Measurements from ENCODE around the gene NPY4R2.
"Not testable (repeated sequence)": the region's sequence is repeated elsewhere in the genome, so short reads cannot be mapped to it uniquely, and the experiment has no call there.

DNA sequence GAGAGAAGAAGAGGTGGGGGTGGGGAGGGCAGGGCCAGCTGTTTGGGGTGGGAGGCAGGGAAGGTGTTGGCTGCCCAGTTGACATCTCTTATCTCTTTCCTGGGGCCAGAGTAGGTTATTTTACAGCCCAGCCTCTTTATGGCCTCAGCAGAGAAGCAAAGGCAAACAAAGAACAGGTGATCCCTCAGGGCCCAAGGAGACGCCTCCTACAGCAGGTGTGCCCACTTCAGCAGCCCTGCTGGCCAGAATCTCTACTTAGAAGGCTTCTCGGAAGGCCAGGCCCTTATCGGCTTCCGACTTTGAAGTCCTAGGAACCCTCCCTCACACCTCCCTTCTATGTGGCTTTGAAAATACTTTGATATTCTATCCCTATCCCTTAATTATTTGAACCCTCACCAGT is 8.0 kb upstream of the NPY4R2 start:
- not testable (repeated sequence) for TF ChIP-seq POLR2A (IDR thresholded peaks at IDR 0.05)
- TF ChIP-seq, protein P1, sequence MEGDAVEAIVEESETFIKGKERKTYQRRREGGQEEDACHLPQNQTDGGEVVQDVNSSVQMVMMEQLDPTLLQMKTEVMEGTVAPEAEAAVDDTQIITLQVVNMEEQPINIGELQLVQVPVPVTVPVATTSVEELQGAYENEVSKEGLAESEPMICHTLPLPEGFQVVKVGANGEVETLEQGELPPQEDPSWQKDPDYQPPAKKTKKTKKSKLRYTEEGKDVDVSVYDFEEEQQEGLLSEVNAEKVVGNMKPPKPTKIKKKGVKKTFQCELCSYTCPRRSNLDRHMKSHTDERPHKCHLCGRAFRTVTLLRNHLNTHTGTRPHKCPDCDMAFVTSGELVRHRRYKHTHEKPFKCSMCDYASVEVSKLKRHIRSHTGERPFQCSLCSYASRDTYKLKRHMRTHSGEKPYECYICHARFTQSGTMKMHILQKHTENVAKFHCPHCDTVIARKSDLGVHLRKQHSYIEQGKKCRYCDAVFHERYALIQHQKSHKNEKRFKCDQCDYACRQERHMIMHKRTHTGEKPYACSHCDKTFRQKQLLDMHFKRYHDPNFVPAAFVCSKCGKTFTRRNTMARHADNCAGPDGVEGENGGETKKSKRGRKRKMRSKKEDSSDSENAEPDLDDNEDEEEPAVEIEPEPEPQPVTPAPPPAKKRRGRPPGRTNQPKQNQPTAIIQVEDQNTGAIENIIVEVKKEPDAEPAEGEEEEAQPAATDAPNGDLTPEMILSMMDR (IDR thresholded peaks at IDR 0.05), result not testable (repeated sequence)
